ENCODE results near the gene RFTN2.
"Not testable (repeated sequence)": the region's sequence is repeated elsewhere in the genome, so short reads cannot be mapped to it uniquely, and the experiment has no call there.

GRCh38 chr2:197699724-197700123 is 24.3 kb upstream of the RFTN2 start:
- not testable (repeated sequence) for TF ChIP-seq CTCF (conservative IDR thresholded peaks at IDR 0.05; ENCODE audit: low read depth in 2 of 2); EZH2 (IDR thresholded peaks at IDR 0.05; ENCODE audit: low read depth, unreplicated experiment); EZH2phosphoT487 (IDR thresholded peaks at IDR 0.05; ENCODE audit: unreplicated experiment); JUNB (IDR thresholded peaks at IDR 0.05; ENCODE audit: unreplicated experiment); CREB1 (CRISPR knock-in tag; IDR thresholded peaks at IDR 0.05; ENCODE audit: low read depth); POLR2AphosphoS5 (IDR thresholded peaks at IDR 0.05; ENCODE audit: low read depth); ETS1 (IDR thresholded peaks at IDR 0.05)

Data from GM23338 (cell line).